ENCODE measurements around the gene SPACA9. TPM values are rescaled to one million over a fixed set of nuclear protein-coding genes. Genes with fewer than 3 reads are reported as not detected.

Gene SPACA9
- total RNA-seq, 2 donors from 2014 or later: 1.1 to 2.7 TPM

- TF ChIP-seq CTCF (IDR thresholded peaks at IDR 0.05): no peak
- intact Hi-C loops (cut with DNase I): no loop called here
- no peaks in the 10 kb centered on the region for H3K36me3 ChIP-seq
- no peak overlapping the region for H3K27ac ChIP-seq
- no peaks in the 10 kb centered on the region for H3K9me3 ChIP-seq
- no peak for DNase-seq
- no peaks in the 10 kb centered on the region for H3K4me1 ChIP-seq
- no peak overlapping the region for H3K4me3 ChIP-seq
- no peak overlapping the region for H3K9ac ChIP-seq (ENCODE audit: low read depth in 2 of 2, low read length in 2 of 2)
- no peaks in the 10 kb centered on the region for H3K27me3 ChIP-seq
Observed at GRCh38 chr9:132857616-132858342, 20.9 kb upstream of the SPACA9 start.

GRCh38 chr9:132858751-132859150 lies 19.9 kb upstream of the SPACA9 start:
- no peak for TF ChIP-seq CTCF (IDR thresholded peaks at IDR 0.05)

GRCh38 chr9:132861666-132862065 lies 17.0 kb upstream of the SPACA9 start:
- no peak overlapping the region for H3K27ac ChIP-seq
- no peak for DNase-seq
- no peaks in the 10 kb centered on the region for H3K36me3 ChIP-seq
- intact Hi-C loops (cut with DNase I): no loop called here
- no peaks in the 10 kb centered on the region for H3K4me1 ChIP-seq
- no peak for TF ChIP-seq CTCF (IDR thresholded peaks at IDR 0.05)
- H3K27me3 ChIP-seq: no peaks in the 10 kb centered on the region
- no peak overlapping the region for H3K4me3 ChIP-seq
- no peaks in the 10 kb centered on the region for H3K9me3 ChIP-seq
- no peak overlapping the region for H3K9ac ChIP-seq (ENCODE audit: low read depth in 2 of 2, low read length in 2 of 2)

More at GRCh38 chr9:132858751-132859150, 19.9 kb upstream of the SPACA9 start:
- H3K9ac ChIP-seq (ENCODE audit: low read depth in 2 of 2, low read length in 2 of 2): no peak overlapping the region
- H3K4me3 ChIP-seq: no peak overlapping the region
- intact Hi-C loops (cut with DNase I): no loop called here
- no peaks in the 10 kb centered on the region for H3K4me1 ChIP-seq
- DNase-seq: no peak
- H3K27ac ChIP-seq: no peak overlapping the region
- no peaks in the 10 kb centered on the region for H3K27me3 ChIP-seq
- H3K9me3 ChIP-seq: no peaks in the 10 kb centered on the region
- no peaks in the 10 kb centered on the region for H3K36me3 ChIP-seq

- no peak for TF ChIP-seq CTCF (IDR thresholded peaks at IDR 0.05)
- Histone ChIP-seq H3K36me3 (no peaks in the 10 kb centered on the region), H3K27me3 (no peaks in the 10 kb centered on the region), H3K27ac (no peak overlapping the region), H3K4me3 (no peak overlapping the region), H3K9ac (ENCODE audit: low read depth in 2 of 2, low read length in 2 of 2) (no peak overlapping the region), H3K9me3 (no peaks in the 10 kb centered on the region), H3K4me1 (no peaks in the 10 kb centered on the region)
- no peak for DNase-seq
- intact Hi-C loops (cut with DNase I): no loop called here
Observed at GRCh38 chr9:132862533-132862932, 16.2 kb upstream of the SPACA9 start.

GRCh38 chr9:132863096-132863495 lies 15.6 kb upstream of the SPACA9 start:
- intact Hi-C loops (cut with DNase I): no loop called here
- no peak for DNase-seq
- Histone ChIP-seq H3K36me3 (no peaks in the 10 kb centered on the region), H3K9ac (ENCODE audit: low read depth in 2 of 2, low read length in 2 of 2) (no peak overlapping the region), H3K9me3 (no peaks in the 10 kb centered on the region), H3K27ac (no peak overlapping the region), H3K27me3 (no peaks in the 10 kb centered on the region), H3K4me1 (no peaks in the 10 kb centered on the region), H3K4me3 (no peak overlapping the region)
- no peak for TF ChIP-seq CTCF (IDR thresholded peaks at IDR 0.05)

All from colonic mucosa (tissue), 4 donors.